Keratinocyte (primary cell): ENCODE data around the gene SENP7.

Experiments
- EZH2 ChIP-seq: IDR thresholded peaks from one replicate; pipeline ENCODE4 v1.6.1; 2012; ENCODE audit warnings: inconsistent platforms, mild to moderate bottlenecking, low read length, moderate library complexity
- TF ChIP-seq, protein P1 (sequence below), 3 experiments: IDR thresholded peaks in 1 of 3; conservative IDR thresholded peaks in 1 of 3; optimal IDR thresholded peaks in 1 of 3; 2 replicates in 2 of 3; 3 replicates in 1 of 3; pipeline versions ENCODE3 to v1.5.1; 2011; ENCODE audit warnings: low read length in 3 of 3, mild to moderate bottlenecking in 3 of 3, moderate library complexity in 2 of 3, control low read depth in 1 of 3, inconsistent platforms in 1 of 3; ENCODE audit not compliant: insufficient read depth in 2 of 3; ENCODE audit errors: extremely low read depth in 1 of 3

GRCh38 chr3:101377209-101377608, 135.8 kb downstream of the SENP7 start:
- TF ChIP-seq, protein P1, sequence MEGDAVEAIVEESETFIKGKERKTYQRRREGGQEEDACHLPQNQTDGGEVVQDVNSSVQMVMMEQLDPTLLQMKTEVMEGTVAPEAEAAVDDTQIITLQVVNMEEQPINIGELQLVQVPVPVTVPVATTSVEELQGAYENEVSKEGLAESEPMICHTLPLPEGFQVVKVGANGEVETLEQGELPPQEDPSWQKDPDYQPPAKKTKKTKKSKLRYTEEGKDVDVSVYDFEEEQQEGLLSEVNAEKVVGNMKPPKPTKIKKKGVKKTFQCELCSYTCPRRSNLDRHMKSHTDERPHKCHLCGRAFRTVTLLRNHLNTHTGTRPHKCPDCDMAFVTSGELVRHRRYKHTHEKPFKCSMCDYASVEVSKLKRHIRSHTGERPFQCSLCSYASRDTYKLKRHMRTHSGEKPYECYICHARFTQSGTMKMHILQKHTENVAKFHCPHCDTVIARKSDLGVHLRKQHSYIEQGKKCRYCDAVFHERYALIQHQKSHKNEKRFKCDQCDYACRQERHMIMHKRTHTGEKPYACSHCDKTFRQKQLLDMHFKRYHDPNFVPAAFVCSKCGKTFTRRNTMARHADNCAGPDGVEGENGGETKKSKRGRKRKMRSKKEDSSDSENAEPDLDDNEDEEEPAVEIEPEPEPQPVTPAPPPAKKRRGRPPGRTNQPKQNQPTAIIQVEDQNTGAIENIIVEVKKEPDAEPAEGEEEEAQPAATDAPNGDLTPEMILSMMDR (optimal IDR thresholded peaks at IDR 0.05 in 1 of 3, IDR thresholded peaks at IDR 0.05 in 1 of 3, conservative IDR thresholded peaks at IDR 0.05 in 1 of 3; ENCODE audit: extremely low read depth in 1 of 3, insufficient read depth in 2 of 3, low read length in 3 of 3) = no peak
- TF ChIP-seq EZH2 = no peak
